ENCODE results near the gene MFAP3. TPM values are rescaled to one million over a fixed set of nuclear protein-coding genes. Genes with fewer than 3 reads are reported as not detected.

MFAP3 gene
- total RNA-seq, 2 donors from 2014 or later: 34.3 to 72.4 TPM

DNA sequence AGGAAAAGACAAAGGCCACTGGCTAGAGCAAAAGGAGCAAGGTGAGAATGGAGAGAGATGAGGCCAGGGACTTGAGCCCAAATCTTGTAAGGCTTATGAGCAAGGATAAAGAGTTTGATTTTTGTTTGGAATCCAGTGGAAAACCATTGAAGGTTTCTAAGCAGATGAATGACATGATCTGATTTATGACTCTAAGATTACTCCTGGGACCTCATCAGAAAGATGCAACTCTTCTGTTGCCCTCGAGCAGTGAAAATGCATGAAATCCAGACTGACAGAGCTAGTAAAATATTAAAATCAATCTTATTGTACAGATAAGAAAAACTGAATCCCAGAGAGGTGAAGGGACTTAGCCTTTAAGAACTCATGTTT lies 677 bp downstream of the MFAP3 start:
- no peak for TF ChIP-seq CTCF (IDR thresholded peaks at IDR 0.05)
- H3K4me3 ChIP-seq: peak overlapping the region; percentile 77 to 80
- H3K4me1 ChIP-seq: peaks cover 0 to 63% of the 10 kb centered on the region in 2 donors
- no peaks in the 10 kb centered on the region for H3K36me3 ChIP-seq
- no peaks in the 10 kb centered on the region for H3K9me3 ChIP-seq
- no peak for DNase-seq (ENCODE audit: low spot score)
- peak overlapping the region; percentile 90 to 92 for H3K27ac ChIP-seq
- no peaks in the 10 kb centered on the region for H3K27me3 ChIP-seq

GRCh38 chr5:154042766-154043165 lies 4.0 kb downstream of the MFAP3 start:
- DNase-seq (ENCODE audit: low spot score): no peak
- peak overlapping the region in 1 of 2 donors; percentile 43 for H3K27ac ChIP-seq
- peaks cover 0 to 66% of the 10 kb centered on the region in 2 donors for H3K4me1 ChIP-seq
- no peaks in the 10 kb centered on the region for H3K9me3 ChIP-seq
- H3K36me3 ChIP-seq: no peaks in the 10 kb centered on the region
- no peaks in the 10 kb centered on the region for H3K27me3 ChIP-seq
- TF ChIP-seq CTCF (IDR thresholded peaks at IDR 0.05): no peak
- no peak overlapping the region for H3K4me3 ChIP-seq

DNA sequence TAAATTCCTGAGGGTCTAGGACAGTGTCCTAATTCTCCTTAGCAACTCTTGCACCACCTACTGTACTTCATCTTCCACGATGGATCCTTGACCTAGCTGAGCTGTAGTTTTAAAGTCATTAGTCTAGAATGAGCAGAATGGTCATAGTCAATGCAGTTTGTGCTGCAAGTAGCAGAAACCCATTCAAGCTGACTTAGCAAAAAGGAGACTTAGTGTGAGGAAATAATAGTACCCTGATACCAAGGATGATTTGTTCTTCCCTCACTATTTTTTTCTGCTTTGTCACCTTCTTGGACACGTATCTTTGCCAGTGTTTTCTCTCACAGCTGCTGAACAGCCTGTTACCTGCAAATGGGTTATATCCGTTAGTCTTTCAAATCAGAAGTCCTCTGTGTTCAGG lies 5.3 kb downstream of the MFAP3 start:
- Histone ChIP-seq H3K36me3 (no peaks in the 10 kb centered on the region), H3K9me3 (no peaks in the 10 kb centered on the region), H3K27ac (no peak overlapping the region), H3K4me3 (no peak overlapping the region), H3K27me3 (no peaks in the 10 kb centered on the region), H3K4me1 (peaks cover 0 to 62% of the 10 kb centered on the region in 2 donors)
- no peak for DNase-seq (ENCODE audit: low spot score)
- TF ChIP-seq CTCF (IDR thresholded peaks at IDR 0.05): no peak

GRCh38 chr5:154044581-154044980 lies 5.8 kb downstream of the MFAP3 start:
- TF ChIP-seq CTCF (IDR thresholded peaks at IDR 0.05): no peak
- DNase-seq (ENCODE audit: low spot score): no peak
- H3K27me3 ChIP-seq: no peaks in the 10 kb centered on the region
- H3K27ac ChIP-seq: no peak overlapping the region
- peaks cover 0 to 59% of the 10 kb centered on the region in 2 donors for H3K4me1 ChIP-seq
- H3K9me3 ChIP-seq: no peaks in the 10 kb centered on the region
- no peak overlapping the region for H3K4me3 ChIP-seq
- no peaks in the 10 kb centered on the region for H3K36me3 ChIP-seq

DNA sequence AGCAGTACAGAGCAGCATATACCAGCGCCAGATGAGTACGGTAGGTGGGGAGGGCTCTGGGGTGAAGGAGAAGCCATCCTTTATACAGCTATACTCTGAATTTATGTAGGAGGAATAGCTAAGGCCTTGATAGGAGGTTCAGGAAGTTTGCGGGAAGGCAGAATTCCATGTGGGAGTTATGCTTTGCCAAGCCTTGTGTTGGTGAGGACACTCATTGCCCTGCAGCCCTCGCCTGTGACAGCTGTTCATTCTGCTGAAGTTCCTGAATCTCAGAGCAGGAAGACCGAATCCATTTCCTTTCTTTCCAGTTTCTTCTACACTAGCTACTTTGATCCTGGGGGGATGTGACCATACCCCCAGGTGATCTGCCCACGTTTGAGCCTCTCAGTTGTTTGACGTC lies 7.7 kb downstream of the MFAP3 start:
- no peak overlapping the region for H3K4me3 ChIP-seq
- no peaks in the 10 kb centered on the region for H3K27me3 ChIP-seq
- TF ChIP-seq CTCF (IDR thresholded peaks at IDR 0.05): no peak
- H3K36me3 ChIP-seq: peaks cover 6% of the 10 kb centered on the region
- H3K9me3 ChIP-seq: no peaks in the 10 kb centered on the region
- H3K27ac ChIP-seq: no peak overlapping the region
- peaks cover 0 to 40% of the 10 kb centered on the region in 2 donors for H3K4me1 ChIP-seq
- no peak for DNase-seq (ENCODE audit: low spot score)

- Histone ChIP-seq H3K4me3 (no peak overlapping the region), H3K36me3 (peaks cover 6% of the 10 kb centered on the region), H3K9me3 (no peaks in the 10 kb centered on the region), H3K27me3 (no peaks in the 10 kb centered on the region), H3K27ac (no peak overlapping the region), H3K4me1 (peaks cover 0 to 31% of the 10 kb centered on the region in 2 donors)
- TF ChIP-seq CTCF (IDR thresholded peaks at IDR 0.05): no peak
- no peak for DNase-seq (ENCODE audit: low spot score)
Observed at GRCh38 chr5:154047324-154047723, 8.6 kb downstream of the MFAP3 start.
